HG03575 (cell line): ENCODE measurements around the gene ALDH2.

Source experiments
- ATAC-seq: cut with Tn5 transposase; IDR thresholded peaks from one replicate; pipeline ENCODE4 v1.9.1; 2021; ENCODE audit not compliant: unreplicated experiment, insufficient number of reproducible peaks, low FRiP score; ENCODE audit errors: extremely low read depth

The ALDH2 gene

DNA sequence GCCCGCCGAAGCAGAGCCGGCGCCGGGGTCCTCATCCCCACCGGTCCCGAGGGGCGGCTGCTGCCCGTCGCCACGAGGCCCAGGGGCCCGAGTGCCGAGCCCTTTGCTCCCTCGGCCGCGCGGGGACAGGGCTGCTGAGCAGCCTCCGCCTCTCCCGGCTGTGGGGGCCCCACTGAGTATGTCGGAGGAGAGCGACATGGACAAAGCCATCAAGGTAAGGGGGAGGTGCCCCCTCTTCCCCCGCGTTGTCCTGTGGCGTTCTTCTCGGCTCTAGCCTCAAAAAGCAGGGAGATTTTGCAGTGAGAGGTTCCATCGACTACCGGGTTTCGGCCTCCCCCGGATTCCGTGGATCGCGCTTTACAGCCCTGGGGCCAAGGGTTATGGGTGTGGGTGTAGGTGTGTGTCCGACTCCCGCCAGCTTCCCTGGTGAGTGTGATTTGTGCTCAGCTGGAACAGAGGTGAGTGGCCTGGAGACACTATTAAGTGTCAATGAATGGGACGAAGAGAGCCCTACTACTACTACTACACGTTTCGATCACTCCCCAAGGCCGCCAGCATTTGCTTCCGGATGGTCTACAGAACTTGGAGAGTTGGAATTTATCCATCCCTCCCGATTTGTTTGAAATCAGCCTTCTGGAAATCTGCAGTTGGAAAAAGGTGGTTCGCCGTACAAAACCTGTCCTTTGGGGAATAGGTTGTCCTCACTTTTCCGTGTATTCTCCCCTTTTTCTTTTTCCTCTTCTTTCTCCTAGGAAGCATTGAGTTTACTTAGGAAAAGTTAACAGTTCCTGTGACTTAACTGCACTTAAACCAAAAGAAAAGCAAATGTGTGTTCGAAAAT is 76.0 kb downstream of the ALDH2 start:
- no peak for ATAC-seq

DNA sequence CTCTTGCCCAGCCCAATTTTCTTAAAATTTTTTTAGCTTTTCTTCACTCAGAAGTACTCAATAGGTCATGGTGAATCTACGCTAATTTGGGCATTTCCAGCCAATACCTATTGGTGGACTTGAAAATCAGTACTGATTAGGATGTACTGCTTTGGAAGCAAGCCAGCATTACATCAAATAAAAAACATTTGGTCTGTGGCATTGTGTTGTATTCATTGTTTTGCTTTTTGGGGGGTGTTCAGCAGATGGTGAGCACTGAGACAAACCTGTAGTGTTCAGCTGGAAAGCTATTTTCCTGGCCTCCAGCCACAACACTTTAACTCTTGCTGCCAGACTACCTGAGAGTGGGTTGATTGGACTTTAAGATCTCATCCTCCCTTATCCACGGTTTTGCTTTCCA is 79.3 kb downstream of the ALDH2 start:
- ATAC-seq: no peak

DNA sequence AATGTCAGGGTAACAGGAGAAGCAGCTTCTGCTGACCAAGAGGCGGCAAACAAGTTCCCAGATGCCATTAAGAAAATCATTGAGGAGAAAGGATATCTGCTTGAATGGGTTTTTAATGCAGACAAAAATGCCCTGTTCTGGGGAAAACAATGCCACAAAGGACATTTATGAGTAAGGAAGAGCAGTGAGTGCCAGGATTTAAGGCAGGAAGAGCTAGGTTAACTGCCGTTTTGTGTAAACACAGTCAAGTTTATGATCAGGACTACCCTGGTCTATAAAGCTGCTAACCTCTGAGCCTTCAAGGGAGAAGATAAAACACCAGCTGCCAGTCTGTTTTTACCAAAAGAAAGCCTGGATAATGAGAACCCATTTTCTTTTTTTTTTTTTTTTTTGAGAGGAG is 83.8 kb downstream of the ALDH2 start:
- no peak for ATAC-seq

DNA sequence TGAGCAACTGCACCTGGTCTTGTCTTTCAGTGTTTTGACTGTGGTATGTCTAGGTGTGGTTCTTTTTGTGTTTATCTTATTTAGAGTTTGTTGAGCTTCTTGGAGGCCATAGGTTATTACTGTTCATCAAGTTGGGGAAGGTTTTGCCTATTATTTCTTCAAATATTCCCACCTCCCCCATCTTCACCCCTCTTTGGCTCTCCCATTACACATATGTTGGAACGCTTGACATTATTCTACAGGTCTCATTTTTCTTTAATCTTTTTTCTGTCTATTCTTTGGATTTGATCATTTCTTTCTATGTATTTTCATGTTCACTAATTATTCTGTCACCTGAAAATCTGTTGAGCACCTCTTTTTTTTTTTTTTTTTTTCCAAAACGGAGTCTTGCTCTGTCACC is 91.5 kb downstream of the ALDH2 start:
- ATAC-seq: no peak

DNA sequence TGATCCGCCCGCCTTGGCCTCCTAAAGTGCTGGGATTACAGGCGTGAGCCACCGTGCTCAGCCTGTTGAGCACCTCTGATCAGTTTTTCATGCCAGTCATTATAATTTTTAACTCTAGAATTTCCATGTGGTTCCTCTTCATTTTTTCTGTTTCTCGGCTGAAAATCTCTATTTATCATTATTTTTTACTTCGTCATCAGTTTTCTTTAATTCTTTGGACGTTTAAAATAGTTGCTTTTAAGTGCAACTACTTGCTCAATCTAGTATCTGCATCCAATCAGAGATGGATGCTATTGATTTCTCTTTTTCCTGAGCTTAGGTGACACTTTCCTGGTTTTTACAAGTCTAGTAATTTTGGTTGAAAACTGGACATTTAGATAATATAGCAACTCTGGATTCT is 92.0 kb downstream of the ALDH2 start:
- no peak for ATAC-seq

DNA sequence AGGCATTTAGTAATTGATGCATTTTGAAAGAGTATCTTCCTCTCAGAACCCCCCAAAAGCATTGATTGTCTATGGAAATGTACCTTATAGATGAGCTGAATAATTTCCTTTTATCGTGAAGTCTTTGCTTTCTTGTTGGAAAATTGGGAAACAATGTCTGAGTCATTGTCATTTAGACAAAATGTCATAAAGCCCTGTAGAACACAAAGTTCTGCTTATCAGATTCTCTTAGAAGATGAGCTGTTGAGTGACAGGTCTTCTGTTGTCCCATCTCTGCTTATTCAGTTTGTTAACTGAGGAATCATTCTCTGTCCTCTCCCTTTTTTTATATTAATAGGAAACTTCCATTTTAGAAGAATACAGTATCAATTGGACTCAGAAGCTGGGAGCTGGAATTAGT is 98.2 kb downstream of the ALDH2 start:
- no peak for ATAC-seq
